B cell (primary cell): ENCODE measurements around the gene MC2R. TPM values are rescaled to one million over a fixed set of nuclear protein-coding genes. Genes with fewer than 3 reads are reported as not detected.

Experiments
- ATAC-seq: fragments of 200-7000 bp; cut with Tn5 transposase; one replicate; pipeline ENCODE4 v1.10.0; 2021; ENCODE audit warnings: low read depth, mild to moderate bottlenecking, moderate number of reproducible peaks, moderate library complexity
- CTCF ChIA-PET: fragments of 350-600 bp; sonication (Branson Sonifier 250); formaldehyde crosslinking; loops from one replicate; lab custom pipeline; 2021; ENCODE audit warnings: antibody characterized with exemption, inconsistent platforms; lab: Charles Lee
- POLR2A ChIA-PET: fragments of 350-600 bp; sonication (Branson Sonifier 250); formaldehyde crosslinking; loops from one replicate; lab custom pipeline; 2021; ENCODE audit warnings: antibody characterized with exemption; lab: Charles Lee
- DNase-seq: peaks from one replicate; pipeline ENCODE4 v3.0.0; 2013
- H2AFZ ChIP-seq: 2 replicates; pipeline ENCODE4 v1.6.1; 2012; ENCODE audit warnings: mild to moderate bottlenecking, low read depth, low read length; ENCODE audit not compliant: insufficient read depth, poor library complexity, severe bottlenecking
- H3K27ac ChIP-seq, 2 donors: 1 replicate in 1 of 2; 2 replicates in 1 of 2; pipeline ENCODE4 v1.5.1; 2012 to 2013; ENCODE audit warnings: low read length in 2 of 2, mild to moderate bottlenecking in 2 of 2, moderate library complexity in 1 of 2
- H3K27me3 ChIP-seq, 4 experiments: fragments of 200-600 bp in 1 of 4; sonication (generic) in 1 of 4; replicated peaks in 1 of 4; 1 replicate in 2 of 4; 2 replicates in 2 of 4; pipeline versions ENCODE4 v1.6.1 to v1.7.0; 2013 to 2016; ENCODE audit warnings: low read length in 3 of 4, mild to moderate bottlenecking in 2 of 4, mixed read lengths in 1 of 4, moderate library complexity in 1 of 4; ENCODE audit not compliant: insufficient read depth in 4 of 4, control insufficient read depth in 3 of 4; ENCODE audit errors: control extremely low read depth in 1 of 4
- H3K36me3 ChIP-seq, 2 experiments: replicated peaks in 1 of 2; 1 replicate in 1 of 2; 2 replicates in 1 of 2; pipeline versions ENCODE4 v1.6.1 to v1.7.1; 2013; ENCODE audit warnings: low read length in 1 of 2; ENCODE audit not compliant: insufficient read depth in 2 of 2, control insufficient read depth in 1 of 2; ENCODE audit errors: control extremely low read depth in 1 of 2, extremely low read depth in 1 of 2
- H3K4me1 ChIP-seq, 2 donors: fragments of 200-600 bp in 1 of 2; sonication (generic) in 1 of 2; 1 replicate in 1 of 2; 2 replicates in 1 of 2; pipeline versions ENCODE4 v1.5.1 to v1.6.1; 2013 to 2017; ENCODE audit warnings: low read length in 2 of 2; ENCODE audit not compliant: control insufficient read depth in 2 of 2, insufficient read depth in 2 of 2
- H3K4me2 ChIP-seq: replicated peaks from 2 replicates; pipeline ENCODE3; 2012; ENCODE audit warnings: mild to moderate bottlenecking, low read depth, low read length; ENCODE audit not compliant: poor library complexity, severe bottlenecking
- H3K4me3 ChIP-seq, 5 experiments: fragments of 200-600 bp in 1 of 5; sonication (generic) in 1 of 5; 1 replicate in 3 of 5; 2 replicates in 2 of 5; pipeline versions ENCODE4 v1.5.1 to v1.7.0; 2011 to 2016; ENCODE audit warnings: low read length in 4 of 5, mild to moderate bottlenecking in 4 of 5, low read depth in 2 of 5, control low read depth in 1 of 5, moderate library complexity in 1 of 5; ENCODE audit not compliant: insufficient read depth in 1 of 5; ENCODE audit errors: control extremely low read depth in 1 of 5, extremely low read depth in 1 of 5
- H3K79me2 ChIP-seq: fragments of 200-600 bp; sonication (generic); one replicate; pipeline ENCODE4 v1.6.0; 2016; ENCODE audit warnings: low read length; ENCODE audit not compliant: control insufficient read depth, insufficient read depth
- H3K9ac ChIP-seq: fragments of 200-600 bp; sonication (generic); 2 replicates; pipeline ENCODE4 v1.6.1; 2017; ENCODE audit warnings: mild to moderate bottlenecking, low read length, moderate library complexity
- H3K9me3 ChIP-seq, 3 donors: one replicate each; pipeline versions ENCODE4 v1.6.1 to v1.7.1; 2013; ENCODE audit warnings: low read length in 2 of 3; ENCODE audit not compliant: control insufficient read depth in 2 of 3, insufficient read depth in 1 of 3; ENCODE audit errors: control extremely low read depth in 1 of 3
- H4K20me1 ChIP-seq: 2 replicates; pipeline ENCODE4 v1.6.0; 2012; ENCODE audit warnings: mild to moderate bottlenecking, low read length; ENCODE audit not compliant: insufficient read depth, control insufficient read depth, poor library complexity, severe bottlenecking
- H3K27ac Mint-ChIP-seq: one replicate; pipeline ENCODE4 v1.8.0; 2021; ENCODE audit warnings: mixed read lengths
- H3K27me3 Mint-ChIP-seq: one replicate; pipeline ENCODE4 v1.8.0; 2021; ENCODE audit warnings: mixed read lengths
- H3K4me1 Mint-ChIP-seq: one replicate; pipeline ENCODE4 v1.8.0; 2021; ENCODE audit warnings: mixed read lengths
- H3K4me3 Mint-ChIP-seq: one replicate; pipeline ENCODE4 v1.8.0; 2021; ENCODE audit warnings: mixed read lengths
- H3K9me3 Mint-ChIP-seq: one replicate; pipeline ENCODE4 v1.8.0; 2022; ENCODE audit warnings: mixed read lengths; ENCODE audit not compliant: insufficient read depth
- CTCF ChIP-seq: fragments of 200-600 bp; IDR thresholded peaks from one replicate; pipeline ENCODE4 v1.8.0; 2022; ENCODE audit warnings: antibody characterized with exemption, mild to moderate bottlenecking
- EZH2 ChIP-seq: IDR thresholded peaks from 2 replicates; pipeline ENCODE4 v1.6.1; 2012; ENCODE audit warnings: borderline replicate concordance, low read depth, mild to moderate bottlenecking, moderate library complexity, low read length; ENCODE audit not compliant: insufficient read depth, poor library complexity, severe bottlenecking
- WGBS: methylation state at CpG from one replicate; pipeline ENCODE4 v1.1.5; 2013; ENCODE audit warnings: missing lambda C conversion rate; ENCODE audit not compliant: insufficient coverage; 5-methylcytosine and 5-hydroxymethylcytosine counted together
- intact Hi-C: fragments of 100-400 bp; cut with micrococcal nuclease; formaldehyde crosslinking; loops from one replicate; pipeline ENCODE4 v1.10.0; 2022
- polyA plus RNA-seq: library from polyadenylated mRNA; depleted of rRNA; stranded (reverse); fragments of >200 nt; gene quantifications from 2 replicates; pipeline ENCODE4 v1.2.3, GENCODE V29; 2012
- total RNA-seq, 2 donors: library from RNA; stranded (reverse); fragments of 120-200 nt in 1 of 2; gene quantifications; 1 replicate in 1 of 2; 2 replicates in 1 of 2; pipeline versions ENCODE4 v1.2.3 to v1.2.4, GENCODE V29; 2013 to 2022

MC2R gene
- total and polyA plus RNA-seq, 2 donors (not counting 1 experiment from before 2014, with no cell fraction given): not detected

DNA sequence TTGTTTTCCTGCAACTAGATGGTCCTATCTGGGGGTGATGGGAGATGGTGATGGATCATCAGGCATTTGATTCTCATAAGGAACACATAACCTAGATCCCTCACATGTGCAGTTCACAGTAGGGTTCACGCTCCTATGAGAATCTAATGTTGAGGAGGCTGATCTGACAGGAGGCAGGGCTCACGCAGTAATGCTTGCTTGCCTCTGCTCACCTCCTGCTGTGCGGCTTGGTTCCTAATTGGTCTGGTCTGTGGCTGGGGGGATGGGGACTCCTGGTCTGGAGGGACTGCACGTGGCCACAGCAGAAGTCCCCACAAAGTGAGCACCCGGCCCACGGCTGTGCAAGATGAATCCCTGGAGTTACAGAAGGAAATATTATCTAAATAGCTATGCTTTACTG is 80.1 kb downstream of the MC2R start:
- Histone ChIP-seq H3K9me3 (peaks cover 0 to 6% (median 0%) of the 10 kb centered on the region in 3 donors), H4K20me1 (no peaks in the 10 kb centered on the region), H3K36me3 (no peaks in the 10 kb centered on the region), H3K4me1 (no peaks in the 10 kb centered on the region), H3K27ac (no peak overlapping the region), H3K79me2 (no peaks in the 10 kb centered on the region), H3K4me3 (no peak overlapping the region), H3K27me3 (no peaks in the 10 kb centered on the region), H3K4me2 (no peak overlapping the region), H3K9ac (no peak overlapping the region), H2AFZ (no peak overlapping the region)
- POLR2A ChIA-PET: no interaction called here
- no peaks in the 10 kb centered on the region for H3K9me3 Mint-ChIP-seq
- no peaks in the 10 kb centered on the region for H3K4me1 Mint-ChIP-seq
- 66% methylated on average over 4 of the region's 6 CpGs for WGBS
- no peak for ATAC-seq
- no peak for TF ChIP-seq EZH2
- no peak for TF ChIP-seq CTCF
- no peak overlapping the region for H3K4me3 Mint-ChIP-seq
- no peak overlapping the region for H3K27ac Mint-ChIP-seq
- peaks cover 41% of the 10 kb centered on the region for H3K27me3 Mint-ChIP-seq
- intact Hi-C loops: no loop called here
- DNase-seq: no peak
- CTCF ChIA-PET: no interaction called here

GRCh38 chr18:13834496-13835015 is 80.8 kb downstream of the MC2R start:
- no peak for TF ChIP-seq EZH2
- no peak for TF ChIP-seq CTCF
- Histone ChIP-seq H3K4me1 (no peaks in the 10 kb centered on the region), H2AFZ (no peak overlapping the region), H3K27me3 (no peaks in the 10 kb centered on the region), H4K20me1 (no peaks in the 10 kb centered on the region), H3K9ac (no peak overlapping the region), H3K4me2 (no peak overlapping the region), H3K4me3 (no peak overlapping the region), H3K27ac (no peak overlapping the region), H3K36me3 (no peaks in the 10 kb centered on the region), H3K9me3 (peaks cover 0 to 6% (median 0%) of the 10 kb centered on the region in 3 donors), H3K79me2 (no peaks in the 10 kb centered on the region)
- POLR2A ChIA-PET: no interaction called here
- no peak overlapping the region for H3K27ac Mint-ChIP-seq
- DNase-seq (no peak), ATAC-seq (no peak)
- 92% methylated on average over 2 of the region's 8 CpGs for WGBS
- no peaks in the 10 kb centered on the region for H3K4me1 Mint-ChIP-seq
- intact Hi-C loops: no loop called here
- H3K9me3 Mint-ChIP-seq: no peaks in the 10 kb centered on the region
- CTCF ChIA-PET: no interaction called here
- H3K27me3 Mint-ChIP-seq: peaks cover 36% of the 10 kb centered on the region
- H3K4me3 Mint-ChIP-seq: no peak overlapping the region

Other genes with a start within 250 kb of the MC2R start
- 11.4 and 12.3 TPM in 2 replicates for gene FAM210A, start 189.0 kb downstream of the MC2R start, total RNA-seq
- gene FAM210A, start 189.0 kb downstream of the MC2R start, polyA plus RNA-seq: 4.2 and 4.8 TPM in 2 replicates
- 54.3 and 57.8 TPM in 2 replicates for gene RNMT, start 188.9 kb downstream of the MC2R start, total RNA-seq
- gene RNMT, start 188.9 kb downstream of the MC2R start, polyA plus RNA-seq: 15.4 and 25.1 TPM in 2 replicates
- gene MC5R, start 91.4 kb downstream of the MC2R start, total RNA-seq: not detected in 2 replicates
- gene MC5R, start 91.4 kb downstream of the MC2R start, polyA plus RNA-seq: not detected in 2 replicates
- 19.5 and 20.9 TPM in 2 replicates for gene ZNF519, start 216.9 kb upstream of the MC2R start, total RNA-seq
- 5.4 and 6.4 TPM in 2 replicates for gene ZNF519, start 216.9 kb upstream of the MC2R start, polyA plus RNA-seq